H1 (cell line): ENCODE results near the gene MAGI2. TPM values are rescaled to one million over a fixed set of nuclear protein-coding genes. Genes with fewer than 3 reads are reported as not detected.
A peak's percentile ranks its signal among the peaks of the same experiment; 100 is the strongest.
"Not testable (repeated sequence)": the region's sequence is repeated elsewhere in the genome, so short reads cannot be mapped to it uniquely, and the experiment has no call there.

Source experiments
- CTCF ChIA-PET: fragments of 300-600 bp; sonication (Branson Sonifier 250); formaldehyde crosslinking; loops from one replicate; lab custom pipeline; 2021; ENCODE audit not compliant: partially characterized antibody; lab: Charles Lee
- POLR2A ChIA-PET: fragments of 300-600 bp; sonication (Branson Sonifier 250); formaldehyde crosslinking; loops from one replicate; lab custom pipeline; 2021; ENCODE audit warnings: inconsistent platforms; ENCODE audit not compliant: partially characterized antibody; lab: Charles Lee
- DNase-seq, 2 experiments: peaks; one replicate each; pipeline versions ENCODE4 v3.0.0 to v3.0.0-alpha.2; 2010 to 2022; ENCODE audit warnings: low spot score in 2 of 2, low read depth in 1 of 2, mixed read lengths in 1 of 2
- FAIRE-seq: peaks from 2 replicates; lab custom pipeline; 2011; peaks lifted over from hg19 to GRCh38; lab: Jason Lieb, UNC
- H2AFZ ChIP-seq: 2 replicates; pipeline ENCODE4 v1.8.1; 2012; ENCODE audit warnings: low read length, inconsistent platforms
- H2AK5ac ChIP-seq: 2 replicates; pipeline ENCODE4 v1.6.1; 2013; ENCODE audit warnings: low read depth, low read length
- H2BK120ac ChIP-seq: replicated peaks from 2 replicates; pipeline ENCODE3; 2013; ENCODE audit warnings: low read depth, low read length, inconsistent platforms
- H2BK12ac ChIP-seq: 2 replicates; pipeline ENCODE4 v1.6.1; 2013; ENCODE audit warnings: low read depth, low read length
- H2BK15ac ChIP-seq: 2 replicates; pipeline ENCODE4 v1.6.1; 2013; ENCODE audit warnings: low read length
- H2BK20ac ChIP-seq: 2 replicates; pipeline ENCODE4 v1.6.1; 2013; ENCODE audit warnings: low read length
- H2BK5ac ChIP-seq: 2 replicates; pipeline ENCODE4 v1.6.1; 2013; ENCODE audit warnings: low read depth, low read length
- H3K14ac ChIP-seq: 2 replicates; pipeline ENCODE4 v1.6.1; 2013; ENCODE audit warnings: inconsistent platforms; ENCODE audit not compliant: insufficient read length
- H3K18ac ChIP-seq: 2 replicates; pipeline ENCODE4 v1.6.1; 2013; ENCODE audit warnings: low read length; ENCODE audit errors: extremely low read depth
- H3K23ac ChIP-seq: 2 replicates; pipeline ENCODE4 v1.6.1; 2013; ENCODE audit warnings: inconsistent platforms; ENCODE audit not compliant: insufficient read length
- H3K23me2 ChIP-seq: 2 replicates; pipeline ENCODE4 v1.6.1; 2013; ENCODE audit warnings: low read depth, low read length
- H3K27ac ChIP-seq: 2 replicates; pipeline ENCODE4 v1.6.1; 2011; ENCODE audit warnings: low read depth, low read length, inconsistent platforms
- H3K27me3 ChIP-seq, 4 experiments: replicated peaks in 1 of 4; 1 replicate in 1 of 4; 2 replicates in 3 of 4; pipeline versions ENCODE4 v1.6.1 to v1.8.1; 2011 to 2013; ENCODE audit warnings: low read length in 3 of 4, mild to moderate bottlenecking in 3 of 4, inconsistent platforms in 2 of 4, mixed read lengths in 2 of 4, moderate library complexity in 1 of 4; ENCODE audit not compliant: control insufficient read depth in 3 of 4, insufficient read depth in 3 of 4; ENCODE audit errors: extremely low read depth in 1 of 4
- H3K36me3 ChIP-seq, 4 experiments: 2 replicates each; pipeline versions ENCODE4 v1.6.1 to v1.8.1; 2011 to 2013; ENCODE audit warnings: mild to moderate bottlenecking in 4 of 4, low read length in 3 of 4, moderate library complexity in 2 of 4, control low read depth in 1 of 4, inconsistent platforms in 1 of 4; ENCODE audit not compliant: insufficient read depth in 4 of 4, control insufficient read depth in 2 of 4
- H3K4ac ChIP-seq: replicated peaks from 2 replicates; pipeline ENCODE3; 2013; ENCODE audit warnings: low read length, low read depth, mixed read lengths, inconsistent platforms; ENCODE audit not compliant: insufficient read length
- H3K4me1 ChIP-seq, 4 experiments: replicated peaks in 1 of 4; 1 replicate in 1 of 4; 2 replicates in 3 of 4; pipeline versions ENCODE4 v1.6.1 to v1.8.1; 2011 to 2013; ENCODE audit warnings: low read length in 3 of 4, inconsistent platforms in 2 of 4, mixed read lengths in 1 of 4; ENCODE audit not compliant: insufficient read depth in 4 of 4, control insufficient read depth in 3 of 4
- H3K4me2 ChIP-seq, 2 experiments: 2 replicates each; pipeline versions ENCODE4 v1.6.1 to v1.8.1; 2011 to 2013; ENCODE audit warnings: low read depth in 2 of 2, low read length in 2 of 2, control low read depth in 1 of 2, inconsistent platforms in 1 of 2, mild to moderate bottlenecking in 1 of 2; ENCODE audit not compliant: insufficient read depth in 1 of 2
- H3K4me3 ChIP-seq, 4 experiments: fragments of 200-600, 300-600 bp in 1 of 4; sonication (generic), shearing (Covaris generic), sonication (Bioruptor Twin) in 1 of 4; 2 replicates each; pipeline versions ENCODE4 v1.5.1 to v1.8.1; 2011 to 2016; ENCODE audit warnings: low read length in 4 of 4, low read depth in 3 of 4, control low read depth in 2 of 4, inconsistent platforms in 2 of 4, mild to moderate bottlenecking in 2 of 4, mixed read lengths in 1 of 4, moderate library complexity in 1 of 4; ENCODE audit not compliant: insufficient read depth in 2 of 4; ENCODE audit errors: extremely low read depth in 1 of 4
- H3K56ac ChIP-seq: replicated peaks from 2 replicates; pipeline ENCODE3; 2013; ENCODE audit warnings: low read depth, mild to moderate bottlenecking, mixed read lengths, low read length, inconsistent platforms; ENCODE audit not compliant: insufficient read length
- H3K79me1 ChIP-seq: 2 replicates; pipeline ENCODE4 v1.6.1; 2013; ENCODE audit warnings: low read depth, low read length, control low read depth
- H3K79me2 ChIP-seq, 2 experiments: 2 replicates each; pipeline versions ENCODE4 v1.6.1 to v1.8.1; 2012 to 2013; ENCODE audit warnings: low read length in 2 of 2, mild to moderate bottlenecking in 2 of 2, inconsistent platforms in 1 of 2; ENCODE audit not compliant: insufficient read depth in 2 of 2, control insufficient read depth in 1 of 2
- H3K9ac ChIP-seq, 4 experiments: replicated peaks in 1 of 4; 1 replicate in 1 of 4; 2 replicates in 3 of 4; pipeline versions ENCODE4 v1.6.1 to v1.8.1; 2011 to 2013; ENCODE audit warnings: low read depth in 3 of 4, low read length in 3 of 4, control low read depth in 2 of 4, mild to moderate bottlenecking in 2 of 4, moderate library complexity in 2 of 4, inconsistent platforms in 1 of 4; ENCODE audit errors: extremely low read depth in 1 of 4
- H3K9me3 ChIP-seq, 2 experiments: 2 replicates each; pipeline versions ENCODE4 v1.6.1 to v1.8.1; 2012 to 2013; ENCODE audit warnings: mild to moderate bottlenecking in 2 of 2, moderate library complexity in 2 of 2, control low read depth in 1 of 2, inconsistent platforms in 1 of 2, low read depth in 1 of 2, low read length in 1 of 2, mixed read lengths in 1 of 2; ENCODE audit not compliant: insufficient read depth in 2 of 2
- H4K20me1 ChIP-seq, 2 experiments: replicated peaks in 1 of 2; 2 replicates each; pipeline versions ENCODE3 to v1.8.1; 2011 to 2013; ENCODE audit warnings: inconsistent platforms in 2 of 2, low read length in 2 of 2, mild to moderate bottlenecking in 1 of 2; ENCODE audit not compliant: insufficient read depth in 2 of 2, control insufficient read depth in 1 of 2
- H4K5ac ChIP-seq: 2 replicates; pipeline ENCODE4 v1.6.1; 2013; ENCODE audit warnings: low read length, low read depth, mixed read lengths, inconsistent platforms; ENCODE audit not compliant: insufficient read length
- H4K8ac ChIP-seq: 2 replicates; pipeline ENCODE4 v1.8.0; 2013; ENCODE audit warnings: mild to moderate bottlenecking, moderate library complexity, low read length, inconsistent platforms; ENCODE audit not compliant: insufficient read depth; ENCODE audit errors: extremely low read depth
- H4K91ac ChIP-seq: replicated peaks from 2 replicates; pipeline ENCODE3; 2013; ENCODE audit warnings: low read length, mixed read lengths, inconsistent platforms; ENCODE audit not compliant: insufficient read length
- EP300 ChIP-seq, 2 experiments: IDR thresholded peaks; 1 replicate in 1 of 2; 2 replicates in 1 of 2; pipeline ENCODE4 v1.6.1; 2011 to 2012; ENCODE audit warnings: low read depth in 2 of 2, low read length in 2 of 2, mild to moderate bottlenecking in 2 of 2, borderline replicate concordance in 1 of 2, inconsistent platforms in 1 of 2, moderate library complexity in 1 of 2
- NANOG ChIP-seq: IDR thresholded peaks from 2 replicates; pipeline ENCODE4 v1.6.1; 2011; ENCODE audit warnings: low read length, low read depth, mild to moderate bottlenecking, inconsistent platforms; ENCODE audit not compliant: insufficient read depth, poor library complexity, severe bottlenecking
- TEAD4 ChIP-seq: IDR thresholded peaks from 2 replicates; pipeline ENCODE4 v1.6.1; 2012; ENCODE audit warnings: low read depth, low read length, inconsistent platforms, mixed read lengths
- YY1 ChIP-seq: IDR thresholded peaks from 2 replicates; pipeline ENCODE4 v1.6.1; 2011; ENCODE audit warnings: low read depth, mild to moderate bottlenecking, low read length
- WGBS, 2 experiments: shearing (Covaris generic) in 1 of 2; methylation state at CpG; one replicate each; pipeline versions ENCODE4 v1.1.6 to v1.1.7; 2013 to 2015; ENCODE audit warnings: low lambda C conversion rate in 2 of 2, mixed read lengths in 2 of 2, inconsistent platforms in 1 of 2, low coverage in 1 of 2, missing lambda C conversion rate in 1 of 2; ENCODE audit not compliant: insufficient replicate concordance in 2 of 2, insufficient coverage in 1 of 2, insufficient read length in 1 of 2; ENCODE audit errors: extremely low coverage in 1 of 2, missing lambda C conversion rate in 1 of 2; 5-methylcytosine and 5-hydroxymethylcytosine counted together
- polyA plus RNA-seq, 7 experiments: library from polyadenylated mRNA; depleted of rRNA in 3 of 7; stranded (reverse) in 5 of 7; unstranded in 2 of 7; fragments of >200 nt in 5 of 7; fragments of 200-250 nt in 2 of 7; gene quantifications; 1 replicate in 5 of 7; 2 replicates in 1 of 7; 4 replicates in 1 of 7; pipeline versions ENCODE4 v1.2.1 to v1.2.3, GENCODE V29; 2011 to 2013; ENCODE audit warnings: missing spikeins in 2 of 7, mixed read lengths in 2 of 7
- total RNA-seq: library from RNA; stranded (reverse); fragmentation: NEBNext Ultra II Directional; extraction: Animal tissue kit (Norgen Biotek cat#: 25700); gene quantifications from 2 replicates; pipeline ENCODE4 v1.2.1, GENCODE V29; 2021

MAGI2 gene
- total and polyA plus RNA-seq, 2 of the 8 experiments (the other 6 are each of a cell fraction or from before 2014, with no cell fraction given) = 6.0 to 27.3 TPM

DNA sequence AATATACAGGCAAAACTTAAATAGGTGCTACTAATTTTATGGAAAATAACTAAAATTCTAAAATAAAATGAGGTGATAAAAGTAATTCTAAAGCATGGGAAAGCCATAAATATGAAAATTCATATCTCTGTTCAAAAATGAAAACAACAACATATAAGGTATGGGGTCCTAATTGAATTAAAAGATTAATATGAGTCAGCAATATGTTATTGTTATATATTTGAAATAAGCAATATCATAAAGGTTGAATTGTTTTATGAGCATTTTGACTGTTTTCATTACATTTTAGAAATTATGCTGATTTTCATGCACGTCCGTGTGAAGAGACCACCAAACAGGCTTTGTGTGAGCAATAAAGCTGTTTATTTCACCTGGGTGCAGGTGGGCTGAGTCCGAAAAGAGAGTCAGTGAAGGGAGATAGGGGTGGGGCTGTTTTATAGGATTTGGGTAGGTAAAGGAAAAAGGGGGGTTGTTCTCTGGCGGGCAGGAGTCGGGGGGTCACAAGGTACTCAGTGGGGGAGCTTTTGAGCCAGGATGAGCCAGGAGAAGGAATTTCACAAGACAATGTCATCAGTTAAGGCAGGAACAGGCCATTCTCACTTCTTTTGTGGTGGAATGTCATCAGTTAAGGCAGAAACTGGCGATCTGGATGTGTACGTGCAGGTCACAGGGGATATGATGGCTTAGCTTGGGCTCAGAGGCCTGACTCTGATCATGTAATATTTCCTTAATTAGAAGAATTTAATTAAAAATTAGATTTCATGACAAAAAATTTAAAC, 876.1 kb downstream of the MAGI2 start:
- not testable (repeated sequence) for H4K8ac ChIP-seq, H2AFZ ChIP-seq, H3K79me1 ChIP-seq, H3K36me3 ChIP-seq, H3K9ac ChIP-seq, H3K79me2 ChIP-seq, H3K18ac ChIP-seq, H2BK12ac ChIP-seq, H3K23me2 ChIP-seq, H2BK15ac ChIP-seq, H2BK120ac ChIP-seq, H3K4ac ChIP-seq, H3K56ac ChIP-seq, H2BK5ac ChIP-seq, H3K27ac ChIP-seq, H2AK5ac ChIP-seq, H3K14ac ChIP-seq, H2BK20ac ChIP-seq, FAIRE-seq, H4K91ac ChIP-seq, H3K4me2 ChIP-seq, H3K23ac ChIP-seq, H4K20me1 ChIP-seq, H3K27me3 ChIP-seq, H3K9me3 ChIP-seq
- ChIA-PET CTCF (interaction anchor here (1.3 kb wide), 1 partner anchor 31 kb away, joined by 3 read pairs; no protein-coding TSS in a partner anchor), POLR2A (interaction anchor here (0.7 to 3.3 kb wide), 2 partner anchors 10 to 56 kb away, joined by 3 to 16 read pairs; no protein-coding TSS in a partner anchor)
- 3% methylated on average over 4 of the region's 7 CpGs; no CpG with 5 or more reads in 1 of the 2 experiments for WGBS, 2 experiments
- Histone ChIP-seq H4K5ac (peak overlapping the region; percentile 83), H3K4me3 (peak overlapping the region in 1 of 4 experiments; percentile 3; a peak in 1 of 8 replicates), H3K4me1 (peaks cover 2 to 16% (median 8%) of the 10 kb centered on the region in 4 experiments; a peak in 5 of 7 replicates)
- peak in 1 of 2 experiments; percentile 57 for DNase-seq
- TF ChIP-seq TEAD4 = peak; percentile 76
- TF ChIP-seq YY1 = 0 out of 2 replicates have a peak, but pooled peaks have one; percentile 34
- TF ChIP-seq EP300 (IDR thresholded peaks at IDR 0.05; ENCODE audit: borderline replicate concordance in 1 of 2, low read depth in 2 of 2, low read length in 2 of 2) = 0 out of 3 replicates have a peak, but pooled peaks of 1 of the 2 experiments have one; percentile 12
- peak; percentile 81 for TF ChIP-seq NANOG
